ENCODE results near the gene SHC3. TPM values are rescaled to one million over a fixed set of nuclear protein-coding genes. Genes with fewer than 3 reads are reported as not detected.

SHC3 gene
- total RNA-seq, 1 experiment from 2014 or later = 0.27 TPM

- no peaks in the 10 kb centered on the region for H3K79me2 ChIP-seq (ENCODE audit: insufficient read depth, low read length)
- H3K9me3 ChIP-seq (ENCODE audit: control insufficient read depth in 1 of 2, insufficient read depth in 1 of 2, low read depth in 1 of 2, low read length in 2 of 2) = no peaks in the 10 kb centered on the region
- no peak overlapping the region for H3K9ac ChIP-seq (ENCODE audit: low read length)
- POLR2A ChIA-PET = no interaction called here
- CTCF ChIA-PET = no interaction called here
- no peak overlapping the region for H3K4me3 ChIP-seq (replicated peaks in 1 of 2; ENCODE audit: low read depth in 1 of 2, low read length in 2 of 2)
- no peaks in the 10 kb centered on the region for H3K27me3 ChIP-seq (ENCODE audit: insufficient read depth, low read length)
- H3K4me2 ChIP-seq (ENCODE audit: low read length) = no peak overlapping the region
- H2AFZ ChIP-seq (ENCODE audit: low read depth, low read length, poor library complexity, severe bottlenecking) = no peak overlapping the region
- DNase-seq (ENCODE audit: low read depth, low spot score) = no peak
- no peak for ATAC-seq
- RAD21 ChIA-PET (ENCODE audit: low non-redundant PET in 1 of 2, low total read pairs in 2 of 2, uncharacterized antibody in 2 of 2, unreplicated experiment in 2 of 2) = no interaction called here
- H3K36me3 ChIP-seq (ENCODE audit: control insufficient read depth in 1 of 2, insufficient read depth in 2 of 2, low read length in 2 of 2) = no peaks in the 10 kb centered on the region
- no peak overlapping the region for H3K27ac ChIP-seq (ENCODE audit: low read depth, low read length)
- TF ChIP-seq EZH2phosphoT487 (IDR thresholded peaks at IDR 0.05; ENCODE audit: borderline replicate concordance) = no peak
- no peak for TF ChIP-seq ATF3 (IDR thresholded peaks at IDR 0.05)
- BruUV-seq (replicated peaks) = no TSS peak
- no peaks in the 10 kb centered on the region for H3K4me1 ChIP-seq (ENCODE audit: control insufficient read depth in 1 of 2, insufficient read depth in 2 of 2, low read length in 2 of 2)
- intact Hi-C loops (cut with micrococcal nuclease) = no loop called here
- H4K20me1 ChIP-seq (ENCODE audit: insufficient read depth) = no peaks in the 10 kb centered on the region
- H3K9me2 ChIP-seq (ENCODE audit: insufficient read depth) = no peaks in the 10 kb centered on the region
Measured at GRCh38 chr9:88994469-88995199, 184.0 kb downstream of the SHC3 start.

GRCh38 chr9:88993871-88994460, 184.7 kb downstream of the SHC3 start:
- intact Hi-C loops (cut with micrococcal nuclease) = no loop called here
- no peak overlapping the region for H2AFZ ChIP-seq (ENCODE audit: low read depth, low read length, poor library complexity, severe bottlenecking)
- POLR2A ChIA-PET = no interaction called here
- no peaks in the 10 kb centered on the region for H4K20me1 ChIP-seq (ENCODE audit: insufficient read depth)
- no peak overlapping the region for H3K27ac ChIP-seq (ENCODE audit: low read depth, low read length)
- BruUV-seq (replicated peaks) = no TSS peak
- CTCF ChIA-PET = no interaction called here
- no peaks in the 10 kb centered on the region for H3K36me3 ChIP-seq (ENCODE audit: control insufficient read depth in 1 of 2, insufficient read depth in 2 of 2, low read length in 2 of 2)
- H3K4me1 ChIP-seq (ENCODE audit: control insufficient read depth in 1 of 2, insufficient read depth in 2 of 2, low read length in 2 of 2) = no peaks in the 10 kb centered on the region
- RAD21 ChIA-PET (ENCODE audit: low non-redundant PET in 1 of 2, low total read pairs in 2 of 2, uncharacterized antibody in 2 of 2, unreplicated experiment in 2 of 2) = no interaction called here
- no peak for ATAC-seq
- H3K9me3 ChIP-seq (ENCODE audit: control insufficient read depth in 1 of 2, insufficient read depth in 1 of 2, low read depth in 1 of 2, low read length in 2 of 2) = no peaks in the 10 kb centered on the region
- no peaks in the 10 kb centered on the region for H3K79me2 ChIP-seq (ENCODE audit: insufficient read depth, low read length)
- DNase-seq (ENCODE audit: low read depth, low spot score) = no peak
- H3K9ac ChIP-seq (ENCODE audit: low read length) = no peak overlapping the region
- no peaks in the 10 kb centered on the region for H3K27me3 ChIP-seq (ENCODE audit: insufficient read depth, low read length)
- H3K4me2 ChIP-seq (ENCODE audit: low read length) = no peak overlapping the region
- H3K4me3 ChIP-seq (replicated peaks in 1 of 2; ENCODE audit: low read depth in 1 of 2, low read length in 2 of 2) = no peak overlapping the region
- no peaks in the 10 kb centered on the region for H3K9me2 ChIP-seq (ENCODE audit: insufficient read depth)
- TF ChIP-seq SIN3A (IDR thresholded peaks at IDR 0.05; ENCODE audit: low read depth) = no peak
- TF ChIP-seq SRF (IDR thresholded peaks at IDR 0.05; ENCODE audit: low read depth) = no peak
- TF ChIP-seq YY1 (IDR thresholded peaks at IDR 0.05; ENCODE audit: extremely low read depth, insufficient replicate concordance, low read depth, low read length) = no peak
- TF ChIP-seq CTCF (IDR thresholded peaks at IDR 0.05 in 2 of 3, conservative IDR thresholded peaks at IDR 0.05 in 1 of 3; ENCODE audit: borderline replicate concordance in 1 of 3, insufficient read depth in 1 of 3, low read depth in 2 of 3, low read length in 2 of 3) = no peak
- no peak for TF ChIP-seq RAD21 (IDR thresholded peaks at IDR 0.05; ENCODE audit: low read depth)
- TF ChIP-seq ELF1 (IDR thresholded peaks at IDR 0.05; ENCODE audit: borderline replicate concordance, low read depth) = no peak
- TF ChIP-seq ZBTB33 (IDR thresholded peaks at IDR 0.05; ENCODE audit: extremely low read depth, insufficient replicate concordance, low read length) = no peak
- no peak for TF ChIP-seq JUND (IDR thresholded peaks at IDR 0.05)
- no peak for TF ChIP-seq CBX3 (IDR thresholded peaks at IDR 0.05; ENCODE audit: low read depth)
- TF ChIP-seq SP1 (IDR thresholded peaks at IDR 0.05; ENCODE audit: low read depth) = no peak

All from HCT116 (cell line).